Ovary (tissue), 9 donors: ENCODE measurements around the gene ANKRD22. TPM values are rescaled to one million over a fixed set of nuclear protein-coding genes. Genes with fewer than 3 reads are reported as not detected.
"Not testable (repeated sequence)": the region's sequence is repeated elsewhere in the genome, so short reads cannot be mapped to it uniquely, and the experiment has no call there.

Source experiments
- DNase-seq, 5 donors: peaks; one replicate each; pipeline ENCODE4 v3.0.0-alpha.2; 2019 to 2020
- H3K27ac ChIP-seq, 2 donors: fragments of 200-600 bp; one replicate each; pipeline versions ENCODE4 v1.5.1 to v1.8.0; 2019 to 2022
- H3K27me3 ChIP-seq: fragments of 200-600 bp; one replicate; pipeline ENCODE4 v1.8.0; 2022
- H3K36me3 ChIP-seq: fragments of 200-600 bp; sonication (generic); one replicate; pipeline ENCODE4 v1.5.1; 2019
- H3K4me1 ChIP-seq: one replicate; pipeline ENCODE4 v1.8.1; 2013; ENCODE audit warnings: mild to moderate bottlenecking, moderate library complexity; ENCODE audit not compliant: insufficient read depth
- H3K4me3 ChIP-seq: fragments of 200-600 bp; sonication (generic); one replicate; pipeline ENCODE4 v1.5.1; 2017
- H3K9me3 ChIP-seq, 2 donors: fragments of 200-600 bp in 1 of 2; sonication (generic) in 1 of 2; one replicate each; pipeline versions ENCODE4 v1.5.1 to v1.8.1; 2013 to 2019; ENCODE audit warnings: mild to moderate bottlenecking in 1 of 2, moderate library complexity in 1 of 2
- EP300 ChIP-seq: sonication (generic); formaldehyde crosslinking; IDR thresholded peaks from one replicate; pipeline ENCODE4 v1.6.1; 2017; ENCODE audit warnings: antibody characterized with exemption
- POLR2A ChIP-seq: fragments of 450-650 bp; IDR thresholded peaks from one replicate; pipeline ENCODE4 v1.6.1; 2017; ENCODE audit warnings: antibody characterized with exemption, mild to moderate bottlenecking, moderate library complexity
- WGBS, 3 donors: extraction: QIAGEN DNeasy Blood & Tissue Kit in 1 of 3; methylation state at CpG; one replicate each; pipeline versions ENCODE4 v1.1.5 to v1.1.7; 2013 to 2017; 5-methylcytosine and 5-hydroxymethylcytosine counted together
- intact Hi-C, 4 donors: fragments of 100-400 bp; cut with DNase I; formaldehyde crosslinking; loops; one replicate each; pipeline versions ENCODE4 v1.11.0 to v1.15.1; 2022 to 2023
- polyA plus RNA-seq, 2 donors: library from polyadenylated mRNA; stranded (reverse); fragments of 200-250 nt in 1 of 2; fragments of 350-450 nt in 1 of 2; fragmentation: Illumina TruSeq in 1 of 2; extraction: RNeasy Lipid Tissue Mini Kit (QIAGEN cat#74804) in 1 of 2; gene quantifications; one replicate each; pipeline ENCODE4 v1.2.3, GENCODE V29; 2013 to 2014
- total RNA-seq, 7 donors: library from RNA; depleted of rRNA in 2 of 7; stranded (reverse); fragments of >200 nt in 2 of 7; fragmentation: NEBNext Ultra II Directional in 3 of 7; extraction: Animal tissue kit (Norgen Biotek cat#: 25700) in 3 of 7; gene quantifications; one replicate each; pipeline versions ENCODE4 v1.1.0 to v1.2.4, GENCODE V29; 2016 to 2023
- TF ChIP-seq, protein P1 (sequence below), 3 donors: fragments of 450-650 bp in 2 of 3; fragments of 200-600 bp in 1 of 3; IDR thresholded peaks; one replicate each; pipeline versions ENCODE4 v1.5.1 to v1.8.0; 2016 to 2022; ENCODE audit warnings: antibody characterized with exemption in 3 of 3, mild to moderate bottlenecking in 1 of 3
- donor health status: DM: no; HTN: no; CAD: no; lungs with moderate emphysema.
- donor health status: DM: no; HTN: no; CAD: no.
- donor health status: Bipolar disorder and iron deficiency.
- donor health status: DM: yes; HTN: yes; CAD: no.
- donor health status: DM: no; HTN: no; CAD: no.
- donor health status: DM: yes; HTN: yes; CAD: no.

Gene ANKRD22
- total and polyA plus RNA-seq, 9 donors: 0.42 to 0.63 TPM; not detected in 7

DNA sequence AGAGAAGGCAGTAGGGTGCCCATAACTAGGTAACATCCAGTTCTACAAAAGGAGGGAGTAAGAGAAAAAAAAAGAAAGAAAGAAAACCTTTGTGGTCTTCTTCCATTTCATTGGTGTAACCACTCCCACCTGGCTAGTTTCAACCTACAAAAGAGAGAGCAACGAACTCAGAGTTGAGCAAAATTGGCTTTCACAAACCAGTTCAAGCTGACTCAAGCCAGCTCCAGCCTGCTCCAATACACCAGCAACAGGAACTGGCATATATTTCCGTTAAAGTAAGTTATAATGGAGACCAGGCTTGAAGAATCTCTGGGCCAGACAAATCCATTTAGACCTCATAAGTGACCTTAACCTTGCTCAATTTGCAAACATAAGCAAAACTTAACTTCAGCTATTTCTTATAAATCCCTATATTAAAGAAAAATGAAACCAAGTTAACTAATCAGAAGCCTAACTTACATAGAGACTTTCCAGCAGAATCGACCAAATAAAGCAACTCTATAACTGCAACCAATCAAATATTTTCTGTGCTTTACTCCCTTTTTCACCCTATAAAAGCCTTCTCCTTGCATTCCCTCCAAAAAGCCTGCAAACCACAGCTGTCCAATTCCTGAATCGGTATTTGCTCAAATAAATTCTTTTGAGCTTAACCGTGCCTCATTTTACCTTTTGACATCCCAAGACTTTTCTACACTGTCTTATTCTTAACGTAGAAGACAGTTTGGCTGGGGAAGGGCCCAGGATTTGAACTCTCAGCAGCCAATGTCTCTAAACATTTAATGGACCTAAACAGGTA lies 10.1 kb downstream of the ANKRD22 start:
- 74 to 82% (median 76%) methylated on average over 6 of the region's 6 CpGs for WGBS, 3 donors
- TF ChIP-seq EP300: no peak
- TF ChIP-seq, protein P1, sequence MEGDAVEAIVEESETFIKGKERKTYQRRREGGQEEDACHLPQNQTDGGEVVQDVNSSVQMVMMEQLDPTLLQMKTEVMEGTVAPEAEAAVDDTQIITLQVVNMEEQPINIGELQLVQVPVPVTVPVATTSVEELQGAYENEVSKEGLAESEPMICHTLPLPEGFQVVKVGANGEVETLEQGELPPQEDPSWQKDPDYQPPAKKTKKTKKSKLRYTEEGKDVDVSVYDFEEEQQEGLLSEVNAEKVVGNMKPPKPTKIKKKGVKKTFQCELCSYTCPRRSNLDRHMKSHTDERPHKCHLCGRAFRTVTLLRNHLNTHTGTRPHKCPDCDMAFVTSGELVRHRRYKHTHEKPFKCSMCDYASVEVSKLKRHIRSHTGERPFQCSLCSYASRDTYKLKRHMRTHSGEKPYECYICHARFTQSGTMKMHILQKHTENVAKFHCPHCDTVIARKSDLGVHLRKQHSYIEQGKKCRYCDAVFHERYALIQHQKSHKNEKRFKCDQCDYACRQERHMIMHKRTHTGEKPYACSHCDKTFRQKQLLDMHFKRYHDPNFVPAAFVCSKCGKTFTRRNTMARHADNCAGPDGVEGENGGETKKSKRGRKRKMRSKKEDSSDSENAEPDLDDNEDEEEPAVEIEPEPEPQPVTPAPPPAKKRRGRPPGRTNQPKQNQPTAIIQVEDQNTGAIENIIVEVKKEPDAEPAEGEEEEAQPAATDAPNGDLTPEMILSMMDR (IDR thresholded peaks at IDR 0.05): no peak
- no peak for TF ChIP-seq POLR2A
- no peak overlapping the region for H3K4me3 ChIP-seq
- intact Hi-C loops: no loop called here
- DNase-seq: no peak
- H3K9me3 ChIP-seq: no peaks in the 10 kb centered on the region
- no peak overlapping the region for H3K27ac ChIP-seq
- H3K4me1 ChIP-seq: no peaks in the 10 kb centered on the region
- no peaks in the 10 kb centered on the region for H3K27me3 ChIP-seq
- H3K36me3 ChIP-seq: no peaks in the 10 kb centered on the region

DNA sequence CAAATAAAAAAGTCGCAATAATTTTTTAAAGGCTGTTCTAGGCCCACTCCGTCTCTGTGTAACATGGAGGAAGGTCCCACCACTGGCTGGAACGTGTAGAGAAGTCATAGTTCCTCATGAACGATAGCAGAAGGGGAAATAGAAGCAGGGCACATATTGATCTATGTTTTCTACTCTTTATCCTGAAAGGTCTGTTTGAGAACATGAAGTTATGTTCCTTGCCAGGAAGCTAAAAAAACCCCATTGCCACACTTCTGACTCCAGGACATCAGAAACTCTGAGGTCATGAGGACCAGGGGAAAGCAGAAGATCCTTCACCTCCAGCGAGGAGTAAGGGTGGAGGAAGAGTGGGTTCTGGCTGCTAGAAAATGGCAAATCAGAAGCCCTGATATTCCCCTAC lies 10.8 kb downstream of the ANKRD22 start:
- 81 to 93% (median 87%) methylated on average over 5 of the region's 5 CpGs for whole genome bisulfite sequencing, 3 donors

DNA sequence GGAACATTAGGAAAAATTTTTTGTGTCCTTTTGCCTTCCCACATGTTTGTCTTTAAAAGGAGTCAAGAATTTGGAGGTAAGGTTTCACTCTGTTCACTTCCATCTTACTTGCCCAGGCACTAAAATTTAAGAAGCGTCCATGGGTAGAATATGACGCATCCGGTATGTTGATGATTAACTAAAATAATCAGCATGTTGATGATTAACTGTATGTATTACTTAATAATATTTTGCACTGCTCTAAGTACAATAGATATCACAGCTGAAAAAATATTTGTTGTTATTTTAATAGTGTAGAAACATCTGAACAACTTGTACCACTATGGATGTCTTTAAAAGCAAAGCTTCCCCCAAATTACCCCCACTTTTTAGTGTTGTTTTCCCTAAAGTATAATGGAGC lies 11.5 kb downstream of the ANKRD22 start:
- H3K27ac ChIP-seq: no peak overlapping the region
- 25 to 60% (median 45%) methylated on average over 3 of the region's 3 CpGs for WGBS, 3 donors
- TF ChIP-seq EP300 (no peak), POLR2A (no peak)
- TF ChIP-seq, protein P1 (IDR thresholded peaks at IDR 0.05): no peak
- no peaks in the 10 kb centered on the region for H3K9me3 ChIP-seq
- H3K36me3 ChIP-seq: no peaks in the 10 kb centered on the region
- H3K27me3 ChIP-seq: no peaks in the 10 kb centered on the region
- H3K4me3 ChIP-seq: no peak overlapping the region
- no peak for DNase-seq
- intact Hi-C loops: no loop called here
- no peaks in the 10 kb centered on the region for H3K4me1 ChIP-seq

More for the DNA sequence above, 10.8 kb downstream of the ANKRD22 start:
- intact Hi-C loops: no loop called here
- no peaks in the 10 kb centered on the region for H3K9me3 ChIP-seq
- H3K27me3 ChIP-seq: no peaks in the 10 kb centered on the region
- DNase-seq: no peak
- no peaks in the 10 kb centered on the region for H3K4me1 ChIP-seq
- H3K4me3 ChIP-seq: no peak overlapping the region
- TF ChIP-seq POLR2A (no peak), EP300 (no peak)
- TF ChIP-seq, protein P1 (IDR thresholded peaks at IDR 0.05): no peak
- no peak overlapping the region for H3K27ac ChIP-seq
- H3K36me3 ChIP-seq: no peaks in the 10 kb centered on the region

DNA sequence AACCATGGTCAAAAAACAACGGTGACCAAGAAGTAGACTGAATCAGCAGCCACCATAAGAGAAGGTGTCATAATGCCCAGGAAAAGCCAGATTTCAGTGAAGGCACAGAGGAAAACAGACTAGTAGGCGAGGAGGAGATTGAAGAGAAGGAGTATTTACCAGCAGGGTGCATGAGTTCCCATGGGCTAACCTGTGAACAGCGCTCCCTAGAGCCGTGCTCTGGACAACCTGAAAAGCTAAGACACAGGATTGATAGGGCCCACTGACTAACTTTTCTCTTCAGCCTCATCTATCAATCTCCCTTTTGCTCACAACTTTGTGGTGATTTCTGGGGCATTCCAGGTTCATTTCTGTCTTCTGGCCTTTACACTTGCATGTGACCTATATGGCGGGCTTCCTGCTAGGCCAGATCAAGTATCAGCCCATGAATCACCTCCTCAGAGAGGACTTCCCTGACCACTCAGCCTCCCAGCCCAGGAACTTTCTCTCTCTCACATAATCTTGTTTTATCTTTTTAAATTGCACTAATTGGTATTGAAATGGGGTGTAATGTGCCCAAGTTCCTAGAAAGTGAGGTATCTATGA lies 12.8 kb downstream of the ANKRD22 start:
- no peaks in the 10 kb centered on the region for H3K9me3 ChIP-seq
- no peaks in the 10 kb centered on the region for H3K27me3 ChIP-seq
- TF ChIP-seq, protein P1 (IDR thresholded peaks at IDR 0.05): no peak
- TF ChIP-seq EP300 (no peak), POLR2A (no peak)
- no peaks in the 10 kb centered on the region for H3K4me1 ChIP-seq
- H3K36me3 ChIP-seq: no peaks in the 10 kb centered on the region
- 96 to 97% (median 96%) methylated on average over 5 of the region's 5 CpGs for WGBS, 3 donors
- H3K4me3 ChIP-seq: no peak overlapping the region
- DNase-seq: no peak
- intact Hi-C loops: loop anchor here (5.0 to 10.0 kb wide), 4 partner anchors 93 to 378 kb away; no protein-coding TSS in a partner anchor
- no peak overlapping the region for H3K27ac ChIP-seq

DNA sequence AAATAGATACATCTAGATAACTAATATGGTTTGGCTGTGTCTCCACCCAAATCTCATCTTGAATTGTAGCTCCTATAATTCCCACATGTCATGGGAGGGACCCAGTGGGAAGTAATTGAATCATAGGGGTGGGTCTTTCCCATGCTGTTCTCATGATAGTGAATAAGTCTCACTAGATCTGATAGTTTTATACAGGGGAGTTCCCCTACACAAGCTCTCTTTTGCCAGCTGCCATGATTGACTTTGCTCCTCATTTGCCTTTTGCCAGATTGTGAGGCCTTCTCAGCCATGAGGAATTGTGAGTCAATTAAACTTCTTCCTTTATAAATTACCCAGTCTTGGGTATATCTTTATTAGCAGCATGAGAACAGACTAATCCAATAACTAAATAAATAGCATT lies 14.0 kb downstream of the ANKRD22 start:
- DNase-seq, H3K4me3 ChIP-seq, H3K9me3 ChIP-seq, H3K4me1 ChIP-seq, H3K27me3 ChIP-seq, H3K36me3 ChIP-seq, H3K27ac ChIP-seq: not testable (repeated sequence)
- intact Hi-C loops: loop anchor here (2.0 to 10.0 kb wide), 7 partner anchors 89 to 380 kb away; no protein-coding TSS in a partner anchor
